ENCODE data around the gene GCK. TPM values are rescaled to one million over a fixed set of nuclear protein-coding genes. Genes with fewer than 3 reads are reported as not detected.
"Not testable (repeated sequence)": the region's sequence is repeated elsewhere in the genome, so short reads cannot be mapped to it uniquely, and the experiment has no call there.

Gene GCK
- total RNA-seq, 2 experiments from 2014 or later, result 0.53 to 1.3 TPM

- no peak for ATAC-seq
- no peak for DNase-seq
- H3K27ac Mint-ChIP-seq, result no peak overlapping the region
- ChIA-PET POLR2A (no interaction called here), CTCF (interaction anchor here (0.7 kb wide), 1 partner anchor 147 kb away, joined by 4 read pairs; no protein-coding TSS in a partner anchor)
- H3K36me3 Mint-ChIP-seq (ENCODE audit: low read depth), result peaks cover 18% of the 10 kb centered on the region
- no peaks in the 10 kb centered on the region for H3K27me3 Mint-ChIP-seq
- no peaks in the 10 kb centered on the region for H3K9me3 Mint-ChIP-seq (ENCODE audit: low read depth)
- H3K4me1 Mint-ChIP-seq, result no peaks in the 10 kb centered on the region
- intact Hi-C loops (cut with DNase I, micrococcal nuclease), result no loop called here
- H3K4me3 Mint-ChIP-seq, result no peak overlapping the region
Observed at GRCh38 chr7:44213206-44213876, 24.1 kb upstream of the GCK start.

- CTCF ChIA-PET, result interaction anchor here (0.6 to 0.7 kb wide), 4 partner anchors 28 to 275 kb away, joined by 3 to 4 read pairs (median 3); no protein-coding TSS in a partner anchor
- intact Hi-C loops (cut with DNase I, micrococcal nuclease), result no loop called here
- peaks cover 21% of the 10 kb centered on the region for H3K36me3 Mint-ChIP-seq (ENCODE audit: low read depth)
Observed at GRCh38 chr7:44212581-44213184, 23.4 kb upstream of the GCK start.

GRCh38 chr7:44212018-44212417 lies 22.8 kb upstream of the GCK start:
- POLR2A ChIA-PET, result no interaction called here
- intact Hi-C loops (cut with DNase I, micrococcal nuclease), result no loop called here
- no peaks in the 10 kb centered on the region for H3K9me3 Mint-ChIP-seq (ENCODE audit: low read depth)

More at GRCh38 chr7:44212581-44213184, 23.4 kb upstream of the GCK start:
- DNase-seq (no peak), ATAC-seq (no peak)
- Mint-ChIP-seq H3K4me3 (no peak overlapping the region), H3K4me1 (no peaks in the 10 kb centered on the region), H3K27ac (no peak overlapping the region), H3K9me3 (ENCODE audit: low read depth) (no peaks in the 10 kb centered on the region), H3K27me3 (no peaks in the 10 kb centered on the region)
- POLR2A ChIA-PET, result no interaction called here

GRCh38 chr7:44211126-44211675 lies 22.0 kb upstream of the GCK start:
- Mint-ChIP-seq H3K4me3 (no peak overlapping the region), H3K27me3 (no peaks in the 10 kb centered on the region), H3K27ac (no peak overlapping the region), H3K4me1 (no peaks in the 10 kb centered on the region), H3K36me3 (ENCODE audit: low read depth) (peaks cover 25% of the 10 kb centered on the region), H3K9me3 (ENCODE audit: low read depth) (no peaks in the 10 kb centered on the region)
- ATAC-seq (no peak), DNase-seq (no peak)
- CTCF ChIA-PET, result no interaction called here
- intact Hi-C loops (cut with DNase I, micrococcal nuclease), result no loop called here
- POLR2A ChIA-PET, result no interaction called here

More at GRCh38 chr7:44212018-44212417, 22.8 kb upstream of the GCK start:
- Mint-ChIP-seq H3K36me3 (ENCODE audit: low read depth) (peaks cover 21% of the 10 kb centered on the region), H3K27ac (no peak overlapping the region), H3K4me1 (no peaks in the 10 kb centered on the region), H3K4me3 (no peak overlapping the region), H3K27me3 (no peaks in the 10 kb centered on the region)
- no peak for ATAC-seq
- CTCF ChIA-PET, result interaction anchor here (0.7 kb wide), 2 partner anchors 29 to 276 kb away, joined by 3 read pairs; no protein-coding TSS in a partner anchor
- no peak for DNase-seq

GRCh38 chr7:44210107-44210506 lies 20.9 kb upstream of the GCK start:
- ATAC-seq (no peak), DNase-seq (no peak)
- Mint-ChIP-seq H3K4me3 (no peak overlapping the region), H3K27ac (no peak overlapping the region), H3K9me3 (ENCODE audit: low read depth) (no peaks in the 10 kb centered on the region), H3K36me3 (ENCODE audit: low read depth) (peaks cover 30% of the 10 kb centered on the region), H3K4me1 (peaks cover 2% of the 10 kb centered on the region), H3K27me3 (no peaks in the 10 kb centered on the region)
- CTCF ChIA-PET, result no interaction called here
- POLR2A ChIA-PET, result no interaction called here
- intact Hi-C loops (cut with DNase I, micrococcal nuclease), result no loop called here

GRCh38 chr7:44208085-44208484 lies 18.8 kb upstream of the GCK start:
- H3K36me3 Mint-ChIP-seq (ENCODE audit: low read depth), result peaks cover 32% of the 10 kb centered on the region
- POLR2A ChIA-PET, result interaction anchor here (0.6 kb wide), 1 partner anchor 29 kb away, joined by 5 read pairs; no protein-coding TSS in a partner anchor

GRCh38 chr7:44206008-44206407 lies 16.8 kb upstream of the GCK start:
- CTCF ChIA-PET, result interaction anchor here (0.8 to 1.3 kb wide), 2 partner anchors 12 to 35 kb away, joined by 3 read pairs; no protein-coding TSS in a partner anchor
- intact Hi-C loops (cut with DNase I, micrococcal nuclease), result no loop called here

More at GRCh38 chr7:44208085-44208484, 18.8 kb upstream of the GCK start:
- CTCF ChIA-PET, result interaction anchor here (0.6 to 0.7 kb wide), 2 partner anchors 26 to 278 kb away, joined by 3 read pairs; no protein-coding TSS in a partner anchor
- intact Hi-C loops (cut with DNase I, micrococcal nuclease), result no loop called here
- ATAC-seq, result no peak
- Mint-ChIP-seq H3K9me3 (ENCODE audit: low read depth) (no peaks in the 10 kb centered on the region), H3K4me1 (peaks cover 9% of the 10 kb centered on the region), H3K27ac (no peak overlapping the region), H3K27me3 (no peaks in the 10 kb centered on the region), H3K4me3 (no peak overlapping the region)
- DNase-seq, result no peak

GRCh38 chr7:44201813-44202212 lies 12.6 kb upstream of the GCK start:
- intact Hi-C loops (cut with DNase I, micrococcal nuclease), result loop anchor here in 1 of 2 experiments (2.0 kb wide), 1 partner anchor 547 kb away; the partner anchor contains the start of gene ZMIZ2
- peaks cover 25% of the 10 kb centered on the region for H3K4me1 Mint-ChIP-seq
- peak overlapping the region; percentile 80 for H3K4me3 Mint-ChIP-seq
- CTCF ChIA-PET, result interaction anchor here (0.6 to 1.0 kb wide), 3 partner anchors 13 to 363 kb away, joined by 3 read pairs; no protein-coding TSS in a partner anchor
- no peak for DNase-seq
- H3K27me3 Mint-ChIP-seq, result peaks cover 6% of the 10 kb centered on the region
- POLR2A ChIA-PET, result interaction anchor here (0.7 kb wide), 1 partner anchor 157 kb away, joined by 4 read pairs; the partner anchor contains the start of gene DBNL
- H3K9me3 Mint-ChIP-seq (ENCODE audit: low read depth), result no peaks in the 10 kb centered on the region
- ATAC-seq, result no peak
- H3K27ac Mint-ChIP-seq, result no peak overlapping the region
- peaks cover 16% of the 10 kb centered on the region for H3K36me3 Mint-ChIP-seq (ENCODE audit: low read depth)

More at GRCh38 chr7:44206008-44206407, 16.8 kb upstream of the GCK start:
- H3K4me1 Mint-ChIP-seq, result peaks cover 25% of the 10 kb centered on the region
- ATAC-seq (no peak), DNase-seq (no peak)
- H3K27ac Mint-ChIP-seq, result no peak overlapping the region
- peaks cover 30% of the 10 kb centered on the region for H3K36me3 Mint-ChIP-seq (ENCODE audit: low read depth)
- H3K4me3 Mint-ChIP-seq, result no peak overlapping the region
- no peaks in the 10 kb centered on the region for H3K9me3 Mint-ChIP-seq (ENCODE audit: low read depth)
- POLR2A ChIA-PET, result no interaction called here
- H3K27me3 Mint-ChIP-seq, result no peaks in the 10 kb centered on the region

- H3K27me3 Mint-ChIP-seq, result peaks cover 6% of the 10 kb centered on the region
- H3K9me3 Mint-ChIP-seq (ENCODE audit: low read depth), result no peaks in the 10 kb centered on the region
- ChIA-PET CTCF (interaction anchor here (0.6 to 1.1 kb wide), 9 partner anchors 116 to 921 kb away, joined by 3 to 4 read pairs (median 3); partner anchors contain the start of gene DDX56), POLR2A (no interaction called here)
- peak within 1 kb of the TSS; percentile 75 for H3K27ac Mint-ChIP-seq
- peaks cover 12% of the 10 kb centered on the region for H3K36me3 Mint-ChIP-seq (ENCODE audit: low read depth)
- intact Hi-C loops (cut with DNase I, micrococcal nuclease), result loop anchor here (1.0 to 2.0 kb wide), 9 partner anchors 55 to 548 kb away; partner anchors contain the start of genes POLD2 (in 2 of the 2), DBNL (in 1 of the 2), NUDCD3 (in 1 of the 2) and POLM (in 1 of the 2)
- H3K4me3 Mint-ChIP-seq, result peak within 1 kb of the TSS; percentile 80
- DNase-seq, result peak; percentile 97
- ATAC-seq, result peak; percentile 99
- H3K4me1 Mint-ChIP-seq, result peaks cover 26% of the 10 kb centered on the region
Observed at GRCh38 chr7:44200699-44201461, 11.6 kb upstream of the GCK start, which contains the start of gene YKT6. Gene YKT6 (plus strand): TSS chr7:44200978. CDS start chr7:44201136, 158 bp downstream.

GRCh38 chr7:44200163-44200562 lies 10.9 kb upstream of the GCK start:
- ATAC-seq, POLR2A ChIA-PET: not testable (repeated sequence)
- intact Hi-C loops (cut with DNase I, micrococcal nuclease), result loop anchor here (1.0 to 2.0 kb wide), 9 partner anchors 54 to 549 kb away; partner anchors contain the start of genes POLD2 (in 2 of the 2), DBNL (in 1 of the 2), NUDCD3 (in 1 of the 2) and POLM (in 1 of the 2)

More at GRCh38 chr7:44200163-44200562, 10.9 kb upstream of the GCK start:
- peaks cover 24% of the 10 kb centered on the region for H3K4me1 Mint-ChIP-seq
- not testable (repeated sequence) for H3K9me3 Mint-ChIP-seq (ENCODE audit: low read depth); H3K36me3 Mint-ChIP-seq (ENCODE audit: low read depth); H3K27ac Mint-ChIP-seq; DNase-seq; H3K27me3 Mint-ChIP-seq
- CTCF ChIA-PET, result interaction anchor here (0.7 to 1.1 kb wide), 4 partner anchors 120 to 921 kb away, joined by 3 to 4 read pairs (median 3); partner anchors contain the start of gene DDX56
- H3K4me3 Mint-ChIP-seq, result peak overlapping the region; percentile 67
